ENCODE results near the gene SLC25A21. TPM values are rescaled to one million over a fixed set of nuclear protein-coding genes. Genes with fewer than 3 reads are reported as not detected.

Gene SLC25A21
- polyA plus RNA-seq, 2 of the 4 experiments (the other 2 are of a cell fraction): 0.68 to 1.4 TPM

- H3K4me2 ChIP-seq: peak overlapping the region; percentile 65
- H3K4me3 ChIP-seq: peak overlapping the region; percentile 33; the same call in 2 of the 3 replicates
- CTCF ChIA-PET: interaction anchor here (0.6 to 9.0 kb wide), 41 partner anchors 9 to 494 kb away, joined by 3 to 118 read pairs (median 4); no protein-coding TSS in a partner anchor
- no peak for DNase-seq (ENCODE audit: low read depth in 1 of 2, low spot score in 1 of 2)
- no peak for TF ChIP-seq NR3C1 (IDR thresholded peaks at IDR 0.05)
- TF ChIP-seq HEYL (CRISPR knock-in tag; IDR thresholded peaks at IDR 0.05): no peak
- TF ChIP-seq ELK1 (IDR thresholded peaks at IDR 0.05; ENCODE audit: low read depth, low read length): no peak
- ATAC-seq: no peak; a peak in 1 of 6 replicates
- no peaks in the 10 kb centered on the region for H3K9me3 ChIP-seq
- POLR2A ChIA-PET: no interaction called here
- H3K4me1 ChIP-seq: peaks cover 3% of the 10 kb centered on the region; the same call in 1 of the 3 replicates
- WGBS (ENCODE audit: missing lambda C conversion rate): 54% methylated on average over 11 of the region's 11 CpGs
- no peak for FAIRE-seq
- H3K27ac ChIP-seq: no peak overlapping the region
Measured at GRCh38 chr14:36655571-36655962, 516.8 kb downstream of the SLC25A21 start.

GRCh38 chr14:36654794-36655381 lies 517.5 kb downstream of the SLC25A21 start:
- 82% methylated on average over 34 of the region's 34 CpGs for WGBS (ENCODE audit: missing lambda C conversion rate)
- ChIA-PET POLR2A (no interaction called here), CTCF (interaction anchor here (0.7 to 9.0 kb wide), 23 partner anchors 8 to 495 kb away, joined by 3 to 118 read pairs (median 5); no protein-coding TSS in a partner anchor)
- no peak overlapping the region for H3K27ac ChIP-seq
- no peaks in the 10 kb centered on the region for H3K9me3 ChIP-seq
- TF ChIP-seq MAZ (IDR thresholded peaks at IDR 0.05; ENCODE audit: borderline replicate concordance, low read depth, low read length) (no peak), EP300 (IDR thresholded peaks at IDR 0.05) (no peak), HOXB5 (CRISPR knock-in tag; IDR thresholded peaks at IDR 0.05) (no peak), POLR2A (IDR thresholded peaks at IDR 0.05; ENCODE audit: low read length) (no peak), MAX (IDR thresholded peaks at IDR 0.05) (no peak), KDM5A (IDR thresholded peaks at IDR 0.05) (no peak)
- H3K4me1 ChIP-seq: peaks cover 3% of the 10 kb centered on the region; the same call in 1 of the 3 replicates
- H3K4me2 ChIP-seq: no peak overlapping the region; the same call in 2 of the 3 replicates
- H3K4me3 ChIP-seq: no peak overlapping the region
- FAIRE-seq (no peak), ATAC-seq (no peak), DNase-seq (ENCODE audit: low read depth in 1 of 2, low spot score in 1 of 2) (no peak)

DNA sequence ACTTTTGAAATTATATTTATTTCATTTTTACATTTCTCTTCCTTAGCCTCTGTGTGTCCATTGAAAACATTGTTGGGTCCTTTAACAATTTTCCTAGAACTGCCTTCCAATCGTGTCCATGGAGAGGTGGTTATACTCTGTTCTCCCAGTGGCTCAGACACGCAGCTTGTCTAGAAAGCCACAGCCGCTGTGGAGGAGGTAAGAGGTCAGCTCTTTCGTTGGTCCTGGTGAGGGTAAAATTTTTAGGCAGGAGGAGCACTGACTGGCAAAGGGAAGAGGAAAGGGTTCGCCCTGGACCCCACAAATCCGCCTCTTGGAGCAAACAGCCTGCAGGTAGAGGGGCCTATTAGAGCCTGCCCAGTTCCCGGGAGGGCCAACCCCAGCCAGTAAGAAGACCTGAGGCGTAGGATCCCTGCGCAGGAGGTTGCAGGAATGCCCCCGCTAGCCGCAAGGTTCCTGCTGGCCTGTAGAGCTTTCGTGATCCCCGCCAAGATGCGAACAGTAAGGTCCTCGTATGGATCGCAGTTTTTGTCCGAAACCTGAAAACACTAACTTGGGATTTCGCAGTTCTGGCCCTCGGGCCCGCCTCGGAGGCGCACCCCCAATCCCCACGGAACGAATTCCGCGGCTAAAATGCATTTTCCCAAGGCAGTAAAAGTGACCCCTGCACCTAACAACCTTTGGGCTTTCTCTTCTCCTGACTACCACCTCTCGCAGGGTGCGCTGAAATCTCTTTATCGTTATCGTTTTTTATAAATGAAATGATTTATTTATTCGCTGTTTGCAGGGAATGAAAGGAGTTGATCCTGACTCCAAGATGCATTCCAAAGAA lies 518.2 kb downstream of the SLC25A21 start:
- FAIRE-seq: no peak
- CTCF ChIA-PET: interaction anchor here (1.9 to 9.0 kb wide), 5 partner anchors 7 to 496 kb away, joined by 11 to 118 read pairs (median 26); no protein-coding TSS in a partner anchor
- peaks cover 3% of the 10 kb centered on the region; the same call in 1 of the 3 replicates for H3K4me1 ChIP-seq
- 86% methylated on average over 31 of the region's 31 CpGs for WGBS (ENCODE audit: missing lambda C conversion rate)
- H3K27ac ChIP-seq: no peak overlapping the region
- no peak overlapping the region for H3K4me2 ChIP-seq
- DNase-seq (ENCODE audit: low read depth in 1 of 2, low spot score in 1 of 2): no peak
- H3K9me3 ChIP-seq: no peaks in the 10 kb centered on the region
- ATAC-seq: no peak
- POLR2A ChIA-PET: no interaction called here
- TF ChIP-seq, protein P1, sequence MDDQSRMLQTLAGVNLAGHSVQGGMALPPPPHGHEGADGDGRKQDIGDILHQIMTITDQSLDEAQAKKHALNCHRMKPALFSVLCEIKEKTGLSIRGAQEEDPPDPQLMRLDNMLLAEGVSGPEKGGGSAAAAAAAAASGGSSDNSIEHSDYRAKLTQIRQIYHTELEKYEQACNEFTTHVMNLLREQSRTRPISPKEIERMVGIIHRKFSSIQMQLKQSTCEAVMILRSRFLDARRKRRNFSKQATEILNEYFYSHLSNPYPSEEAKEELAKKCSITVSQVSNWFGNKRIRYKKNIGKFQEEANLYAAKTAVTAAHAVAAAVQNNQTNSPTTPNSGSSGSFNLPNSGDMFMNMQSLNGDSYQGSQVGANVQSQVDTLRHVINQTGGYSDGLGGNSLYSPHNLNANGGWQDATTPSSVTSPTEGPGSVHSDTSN (IDR thresholded peaks at IDR 0.05): no peak
- TF ChIP-seq MYC (IDR thresholded peaks at IDR 0.05; ENCODE audit: borderline replicate concordance, low read length) (no peak), NFE2L2 (conservative IDR thresholded peaks at IDR 0.05; ENCODE audit: low read length) (no peak), ESRRA (IDR thresholded peaks at IDR 0.05; ENCODE audit: borderline replicate concordance, low read length) (no peak)
- no peak overlapping the region for H3K4me3 ChIP-seq

GRCh38 chr14:36653413-36653812 lies 519.0 kb downstream of the SLC25A21 start:
- no peak for ATAC-seq
- ChIA-PET CTCF (interaction anchor here (3.7 to 6.2 kb wide), 2 partner anchors 289 to 464 kb away, joined by 22 to 29 read pairs; no protein-coding TSS in a partner anchor), POLR2A (no interaction called here)
- peaks cover 3% of the 10 kb centered on the region; the same call in 1 of the 3 replicates for H3K4me1 ChIP-seq
- H3K4me2 ChIP-seq: no peak overlapping the region
- no peaks in the 10 kb centered on the region for H3K9me3 ChIP-seq
- DNase-seq (ENCODE audit: low read depth in 1 of 2, low spot score in 1 of 2): no peak
- no peak for FAIRE-seq
- no peak overlapping the region for H3K27ac ChIP-seq
- TF ChIP-seq, protein P1 (IDR thresholded peaks at IDR 0.05): no peak
- peak; percentile 30 to 45; a peak in 2 of 4 replicates for TF ChIP-seq CEBPB (IDR thresholded peaks at IDR 0.05)
- no peak overlapping the region for H3K4me3 ChIP-seq
- WGBS (ENCODE audit: missing lambda C conversion rate): 59% methylated on average over 3 of the region's 3 CpGs
